Measurements from ENCODE around the gene DCUN1D1.

DCUN1D1 gene

GRCh38 chr3:182940266-182940808 is 40.0 kb downstream of the DCUN1D1 start:
- TF ChIP-seq JUND (IDR thresholded peaks at IDR 0.05; ENCODE audit: low read depth), result no peak
- DNase-seq (ENCODE audit: low read depth in 1 of 2, low spot score in 1 of 2), result no peak
- in situ Hi-C loops (cut with HindIII; ENCODE audit: low pct_unique_long_range_greater_than_20kb, low sequenced_read_pairs), result no loop called here

- DNase-seq (ENCODE audit: low read depth in 1 of 2, low spot score in 1 of 2), result no peak
- in situ Hi-C loops (cut with HindIII; ENCODE audit: low pct_unique_long_range_greater_than_20kb, low sequenced_read_pairs), result no loop called here
- TF ChIP-seq JUND (IDR thresholded peaks at IDR 0.05; ENCODE audit: low read depth), result no peak
These were observed 42.9 kb downstream of the DCUN1D1 start for GRCh38 chr3:182937293-182938051.

- in situ Hi-C loops (cut with HindIII; ENCODE audit: low pct_unique_long_range_greater_than_20kb, low sequenced_read_pairs), result no loop called here
- TF ChIP-seq JUND (IDR thresholded peaks at IDR 0.05; ENCODE audit: low read depth), result no peak
- DNase-seq (ENCODE audit: low read depth in 1 of 2, low spot score in 1 of 2), result no peak
These were observed 43.4 kb downstream of the DCUN1D1 start for GRCh38 chr3:182936918-182937285.

GRCh38 chr3:182936239-182936917 is 44.0 kb downstream of the DCUN1D1 start:
- DNase-seq (ENCODE audit: low read depth in 1 of 2, low spot score in 1 of 2), result no peak
- in situ Hi-C loops (cut with HindIII; ENCODE audit: low pct_unique_long_range_greater_than_20kb, low sequenced_read_pairs), result no loop called here
- no peak for TF ChIP-seq JUND (IDR thresholded peaks at IDR 0.05; ENCODE audit: low read depth)

- no peak for DNase-seq (ENCODE audit: low read depth in 1 of 2, low spot score in 1 of 2)
- in situ Hi-C loops (cut with HindIII; ENCODE audit: low pct_unique_long_range_greater_than_20kb, low sequenced_read_pairs), result no loop called here
- no peak for TF ChIP-seq JUND (IDR thresholded peaks at IDR 0.05; ENCODE audit: low read depth)
These were observed 44.5 kb downstream of the DCUN1D1 start for GRCh38 chr3:182935803-182936202.

GRCh38 chr3:182925944-182926337 is 54.4 kb downstream of the DCUN1D1 start:
- DNase-seq (ENCODE audit: low read depth in 1 of 2, low spot score in 1 of 2), result no peak
- in situ Hi-C loops (cut with HindIII; ENCODE audit: low pct_unique_long_range_greater_than_20kb, low sequenced_read_pairs), result no loop called here
- no peak for TF ChIP-seq JUND (IDR thresholded peaks at IDR 0.05; ENCODE audit: low read depth)

- in situ Hi-C loops (cut with HindIII; ENCODE audit: low pct_unique_long_range_greater_than_20kb, low sequenced_read_pairs), result no loop called here
- TF ChIP-seq JUND (IDR thresholded peaks at IDR 0.05; ENCODE audit: low read depth), result no peak
- DNase-seq (ENCODE audit: low read depth in 1 of 2, low spot score in 1 of 2), result no peak
These were observed 54.9 kb downstream of the DCUN1D1 start for GRCh38 chr3:182925330-182925943.

GRCh38 chr3:182921665-182922355 is 58.5 kb downstream of the DCUN1D1 start:
- in situ Hi-C loops (cut with HindIII; ENCODE audit: low pct_unique_long_range_greater_than_20kb, low sequenced_read_pairs), result no loop called here
- DNase-seq (ENCODE audit: low read depth in 1 of 2, low spot score in 1 of 2), result no peak
- TF ChIP-seq JUND (IDR thresholded peaks at IDR 0.05; ENCODE audit: low read depth), result no peak

- in situ Hi-C loops (cut with HindIII; ENCODE audit: low pct_unique_long_range_greater_than_20kb, low sequenced_read_pairs), result no loop called here
- no peak for TF ChIP-seq JUND (IDR thresholded peaks at IDR 0.05; ENCODE audit: low read depth)
- DNase-seq (ENCODE audit: low read depth in 1 of 2, low spot score in 1 of 2), result no peak
These were observed 59.7 kb downstream of the DCUN1D1 start for GRCh38 chr3:182920515-182921084.

GRCh38 chr3:182919866-182920357 is 60.4 kb downstream of the DCUN1D1 start:
- DNase-seq (ENCODE audit: low read depth in 1 of 2, low spot score in 1 of 2), result no peak
- in situ Hi-C loops (cut with HindIII; ENCODE audit: low pct_unique_long_range_greater_than_20kb, low sequenced_read_pairs), result no loop called here
- no peak for TF ChIP-seq JUND (IDR thresholded peaks at IDR 0.05; ENCODE audit: low read depth)

- no peak for DNase-seq (ENCODE audit: low read depth in 1 of 2, low spot score in 1 of 2)
- in situ Hi-C loops (cut with HindIII; ENCODE audit: low pct_unique_long_range_greater_than_20kb, low sequenced_read_pairs), result no loop called here
- TF ChIP-seq JUND (IDR thresholded peaks at IDR 0.05; ENCODE audit: low read depth), result no peak
These were observed 63.2 kb downstream of the DCUN1D1 start for GRCh38 chr3:182917134-182917533.

- no peak for DNase-seq (ENCODE audit: low read depth in 1 of 2, low spot score in 1 of 2)
- in situ Hi-C loops (cut with HindIII; ENCODE audit: low pct_unique_long_range_greater_than_20kb, low sequenced_read_pairs), result no loop called here
These were observed 66.0 kb downstream of the DCUN1D1 start for GRCh38 chr3:182914341-182914740.

More at GRCh38 chr3:182914341-182914740, 66.0 kb downstream of the DCUN1D1 start:
- TF ChIP-seq JUND (IDR thresholded peaks at IDR 0.05; ENCODE audit: low read depth), result no peak
